Femur (tissue), 1 donor: ENCODE data around the gene REG1B.

Experiments used
- DNase-seq: peaks from one replicate; pipeline ENCODE4 v3.0.0-alpha.2; 2017

The REG1B gene

GRCh38 chr2:79087785-79088364 is at the start of gene REG1B:
TSS of gene REG1B (minus strand) at chr2:79087993. CDS start at chr2:79087612, 381 bp downstream.
- DNase-seq = no peak

- no peak for DNase-seq
Observed at GRCh38 chr2:79131687-79132086, 43.9 kb upstream of the REG1B start.

GRCh38 chr2:79129804-79130203 is 42.0 kb upstream of the REG1B start:
- no peak for DNase-seq

GRCh38 chr2:79129260-79129659 is 41.5 kb upstream of the REG1B start:
- no peak for DNase-seq

GRCh38 chr2:79128406-79128805 is 40.6 kb upstream of the REG1B start:
- DNase-seq = no peak

- no peak for DNase-seq
Observed at GRCh38 chr2:79125721-79125985, 37.9 kb upstream of the REG1B start.

GRCh38 chr2:79124907-79125720 is 37.3 kb upstream of the REG1B start:
- no peak for DNase-seq

- no peak for DNase-seq
Observed at GRCh38 chr2:79122676-79123075, 34.9 kb upstream of the REG1B start.

GRCh38 chr2:79120194-79120713 is 32.5 kb upstream of the REG1B start, which contains the start of gene REG1A:
TSS of gene REG1A (plus strand) at chr2:79120488. CDS start at chr2:79120862, 374 bp downstream.
- no peak for DNase-seq

- DNase-seq = no peak
Observed at GRCh38 chr2:79116997-79117928, 29.5 kb upstream of the REG1B start.

- no peak for DNase-seq
Observed at GRCh38 chr2:79114797-79115494, 27.2 kb upstream of the REG1B start.

- no peak for DNase-seq
Observed at GRCh38 chr2:79112269-79112668, 24.5 kb upstream of the REG1B start.

- DNase-seq = no peak
Observed at GRCh38 chr2:79105259-79105658, 17.5 kb upstream of the REG1B start.

- no peak for DNase-seq
Observed at GRCh38 chr2:79103214-79103613, 15.4 kb upstream of the REG1B start.

- no peak for DNase-seq
Observed at GRCh38 chr2:79101024-79101423, 13.2 kb upstream of the REG1B start.

GRCh38 chr2:79100285-79100684 is 12.5 kb upstream of the REG1B start:
- no peak for DNase-seq

GRCh38 chr2:79099140-79099686 is 11.4 kb upstream of the REG1B start:
- no peak for DNase-seq

GRCh38 chr2:79097843-79098242 is 10.1 kb upstream of the REG1B start:
- DNase-seq = no peak

- DNase-seq = no peak
Observed at GRCh38 chr2:79090693-79091092, 2.9 kb upstream of the REG1B start.

GRCh38 chr2:79086255-79086654 is 1.5 kb downstream of the REG1B start:
- DNase-seq = no peak

- no peak for DNase-seq
Observed at GRCh38 chr2:79085382-79085781, 2.4 kb downstream of the REG1B start.

- no peak for DNase-seq
Observed at GRCh38 chr2:79084495-79085135, 3.2 kb downstream of the REG1B start.
